T-cell (primary cell): Measurements from ENCODE around the gene RFX1. TPM values are rescaled to one million over a fixed set of nuclear protein-coding genes. Genes with fewer than 3 reads are reported as not detected.

Source experiments
- ATAC-seq, 4 experiments: fragments of 200-7000 bp in 3 of 4; fragments of 150-1000 bp in 1 of 4; cut with Tn5 transposase; replicated peaks in 1 of 4; 1 replicate in 3 of 4; 2 replicates in 1 of 4; pipeline ENCODE4 v1.10.0; 2021; ENCODE audit warnings: moderate library complexity in 3 of 4, mild to moderate bottlenecking in 2 of 4, moderate number of reproducible peaks in 1 of 4
- CTCF ChIA-PET, 2 donors: fragments of 300-600 bp; sonication (Branson Sonifier 250); formaldehyde crosslinking; loops; one replicate each; lab custom pipeline; 2022; ENCODE audit warnings: antibody characterized with exemption in 2 of 2; lab: Charles Lee
- POLR2A ChIA-PET, 2 donors: fragments of 300-600 bp; sonication (Branson Sonifier 250); formaldehyde crosslinking; loops; one replicate each; lab custom pipeline; 2022; ENCODE audit warnings: antibody characterized with exemption in 2 of 2; lab: Charles Lee
- DNase-seq, 35 experiments: peaks; one replicate each; pipeline versions ENCODE4 v3.0.0 to v3.0.0-alpha.2; 2013 to 2023
- H3K27ac ChIP-seq: one replicate; pipeline ENCODE4 v1.5.1; 2013; ENCODE audit warnings: low read length
- H3K27me3 ChIP-seq, 2 experiments: replicated peaks in 1 of 2; 1 replicate in 1 of 2; 2 replicates in 1 of 2; pipeline versions ENCODE4 v1.6.1 to v1.7.0; 2013; ENCODE audit warnings: low read length in 1 of 2, mixed read lengths in 1 of 2; ENCODE audit not compliant: control insufficient read depth in 2 of 2, insufficient read depth in 2 of 2; ENCODE audit errors: extremely low read depth in 1 of 2
- H3K36me3 ChIP-seq, 2 donors: 1 replicate in 1 of 2; 2 replicates in 1 of 2; pipeline versions ENCODE4 v1.6.1 to v1.7.0; 2013; ENCODE audit warnings: low read length in 1 of 2; ENCODE audit not compliant: control insufficient read depth in 2 of 2, insufficient read depth in 1 of 2; ENCODE audit errors: extremely low read depth in 1 of 2
- H3K4me1 ChIP-seq, 2 experiments: 1 replicate in 1 of 2; 2 replicates in 1 of 2; pipeline versions ENCODE4 v1.6.1 to v1.7.0; 2013; ENCODE audit warnings: low read length in 2 of 2, mixed read lengths in 1 of 2; ENCODE audit not compliant: insufficient read depth in 2 of 2, control insufficient read depth in 1 of 2; ENCODE audit errors: extremely low read depth in 1 of 2
- H3K4me3 ChIP-seq, 2 donors: 1 replicate in 1 of 2; 2 replicates in 1 of 2; pipeline versions ENCODE4 v1.5.1 to v1.7.0; 2013; ENCODE audit warnings: mild to moderate bottlenecking in 2 of 2, low read length in 1 of 2, moderate library complexity in 1 of 2; ENCODE audit not compliant: control insufficient read depth in 1 of 2; ENCODE audit errors: extremely low read depth in 1 of 2
- H3K9me3 ChIP-seq: 2 replicates; pipeline ENCODE4 v1.7.0; 2013
- H3K27ac Mint-ChIP-seq, 2 donors: one replicate each; pipeline ENCODE4 v1.8.0; 2020 to 2021; ENCODE audit warnings: mild to moderate bottlenecking in 2 of 2, mixed read lengths in 2 of 2
- H3K27me3 Mint-ChIP-seq, 2 donors: one replicate each; pipeline ENCODE4 v1.8.0; 2021 to 2022; ENCODE audit warnings: mixed read lengths in 2 of 2
- H3K36me3 Mint-ChIP-seq: one replicate; pipeline ENCODE4 v1.8.0; 2021; ENCODE audit warnings: mixed read lengths
- H3K4me1 Mint-ChIP-seq, 3 donors: one replicate each; pipeline ENCODE4 v1.8.0; 2020 to 2022; ENCODE audit warnings: mixed read lengths in 3 of 3, mild to moderate bottlenecking in 1 of 3
- H3K4me3 Mint-ChIP-seq, 3 donors: one replicate each; pipeline ENCODE4 v1.8.0; 2020 to 2022; ENCODE audit warnings: mild to moderate bottlenecking in 3 of 3, mixed read lengths in 3 of 3, moderate library complexity in 3 of 3
- H3K9me3 Mint-ChIP-seq, 3 donors: one replicate each; pipeline ENCODE4 v1.8.0; 2020 to 2022; ENCODE audit warnings: mixed read lengths in 3 of 3
- WGBS: methylation state at CpG from one replicate; pipeline ENCODE4 v1.1.5; 2013; ENCODE audit warnings: missing lambda C conversion rate; ENCODE audit not compliant: insufficient coverage; 5-methylcytosine and 5-hydroxymethylcytosine counted together
- total RNA-seq, 35 experiments: library from RNA in 6 of 35; stranded (reverse) in 6 of 35; fragments of 120-200 nt in 1 of 35; gene quantifications; one replicate each; pipeline versions ENCODE4 v1.2.1 to v1.2.4 and lab custom pipeline; 2013 to 2026

The RFX1 gene
- total RNA-seq, 5 donors from 2014 or later (not counting 1 experiment from before 2014, with no cell fraction given) = 18.4 to 27.1 (median 23.1) TPM

DNA sequence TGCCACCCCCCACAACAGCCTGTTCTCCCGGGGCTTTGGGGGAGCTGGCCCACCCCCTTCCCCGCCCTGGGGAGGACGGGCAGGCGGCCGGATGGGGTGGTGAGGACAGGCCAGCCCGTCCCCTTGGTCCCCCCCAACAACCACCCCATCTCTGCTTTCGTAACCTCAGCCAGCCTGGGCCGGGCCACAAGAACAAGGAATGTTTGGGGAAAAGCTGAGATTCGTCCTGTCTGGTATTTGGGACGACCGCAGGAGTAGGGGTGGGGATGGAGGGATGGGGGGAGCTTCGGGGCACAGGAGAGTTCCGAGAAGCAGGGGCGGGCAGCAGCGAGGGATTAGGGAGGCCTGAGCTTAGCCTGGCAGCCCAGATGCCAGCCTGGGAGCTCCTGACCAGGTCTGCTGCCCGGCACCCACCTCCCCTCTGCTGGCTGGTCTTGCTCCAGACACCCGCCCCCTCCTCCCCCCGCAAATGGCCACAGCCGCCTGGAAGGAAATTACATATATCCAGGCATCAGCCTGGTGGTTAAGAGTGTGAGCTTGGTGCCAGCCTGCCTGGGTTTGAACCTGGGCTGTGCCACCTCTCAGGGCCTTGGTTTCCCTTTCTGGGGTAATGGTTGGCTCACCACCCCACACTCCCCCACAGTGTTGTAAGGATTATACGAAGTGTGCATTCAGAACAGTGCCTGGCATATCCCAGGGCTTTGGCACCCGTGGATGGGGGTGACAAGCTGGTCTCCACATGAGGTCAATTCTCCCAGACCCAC is 67.6 kb downstream of the RFX1 start, which contains the start of gene PODNL1:
PODNL1 (minus strand) TSS at position 117 of the 764 bp plus-strand sequence. CDS start 236 bp downstream, outside the sequence.
- H3K36me3 Mint-ChIP-seq = no peaks in the 10 kb centered on the region
- H3K4me1 ChIP-seq = peaks cover 0 to 4% of the 10 kb centered on the region in 2 experiments
- H3K4me3 ChIP-seq = no peak within 1 kb of the TSS
- no peak for ATAC-seq
- H3K9me3 ChIP-seq = no peaks in the 10 kb centered on the region
- peaks cover 0 to 2% (median 0%) of the 10 kb centered on the region in 3 donors for H3K9me3 Mint-ChIP-seq
- no peak within 1 kb of the TSS for H3K27ac ChIP-seq
- H3K27ac Mint-ChIP-seq = no peak within 1 kb of the TSS
- no peak for DNase-seq
- peaks cover 0 to 8% (median 7%) of the 10 kb centered on the region in 3 donors for H3K4me1 Mint-ChIP-seq
- H3K27me3 ChIP-seq = peaks cover 0 to 37% of the 10 kb centered on the region in 2 experiments
- ChIA-PET CTCF (interaction anchor here (0.6 to 0.7 kb wide), 2 partner anchors 39 to 423 kb away, joined by 3 read pairs; no protein-coding TSS in a partner anchor), POLR2A (no interaction called here)
- H3K4me3 Mint-ChIP-seq = no peak within 1 kb of the TSS
- peaks cover 4 to 15% of the 10 kb centered on the region in 2 donors for H3K27me3 Mint-ChIP-seq
- no peaks in the 10 kb centered on the region for H3K36me3 ChIP-seq
- 33% methylated on average over 3 of the region's 21 CpGs for WGBS

DNA sequence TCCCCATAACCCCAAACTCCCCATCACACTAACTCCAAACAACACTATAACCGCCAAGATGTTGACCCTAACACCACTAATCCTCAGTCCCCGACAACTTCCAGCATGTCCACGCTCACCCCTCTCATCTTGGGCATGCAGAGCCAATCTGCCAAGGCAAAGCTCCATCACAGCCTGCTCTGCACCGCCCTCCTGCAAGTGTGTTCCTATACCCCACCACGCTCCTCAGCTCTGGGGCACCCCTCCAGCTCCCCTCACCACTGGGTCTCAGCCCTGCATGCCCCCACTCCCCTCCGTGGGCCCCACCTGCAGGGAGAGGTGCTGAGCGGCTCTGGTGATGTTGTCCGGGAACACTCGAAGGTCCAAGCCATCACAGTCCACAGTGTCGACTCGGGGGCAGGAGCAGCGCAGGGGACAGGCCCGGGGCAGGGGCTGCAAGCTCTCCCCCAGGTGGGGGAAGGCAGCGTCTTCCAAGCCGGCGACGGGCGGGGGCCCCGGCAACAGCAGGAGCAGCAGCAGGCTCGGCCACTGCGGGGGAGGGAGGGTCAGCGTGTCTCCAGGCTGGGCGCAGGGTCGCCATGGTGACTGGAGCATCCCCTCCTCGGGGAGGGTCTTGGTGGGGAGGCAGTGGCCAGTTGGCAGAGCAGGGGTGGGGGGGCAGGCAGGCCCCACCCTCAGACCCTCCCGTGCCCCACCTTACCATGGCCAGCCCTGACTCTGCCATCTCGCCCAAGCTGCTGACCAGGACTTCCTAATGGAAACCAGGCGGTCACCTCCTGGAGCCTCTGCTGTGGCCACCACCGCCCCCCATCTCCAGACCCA is 68.4 kb downstream of the RFX1 start:
- H3K36me3 ChIP-seq = no peaks in the 10 kb centered on the region
- H3K36me3 Mint-ChIP-seq = no peaks in the 10 kb centered on the region
- no peak overlapping the region for H3K4me3 ChIP-seq
- peaks cover 0 to 2% (median 0%) of the 10 kb centered on the region in 3 donors for H3K9me3 Mint-ChIP-seq
- H3K4me1 Mint-ChIP-seq = peaks cover 0 to 11% (median 9%) of the 10 kb centered on the region in 3 donors
- H3K9me3 ChIP-seq = no peaks in the 10 kb centered on the region
- DNase-seq = no peak
- 38% methylated on average over 16 of the region's 29 CpGs for WGBS
- ATAC-seq = no peak
- H3K4me3 Mint-ChIP-seq = no peak overlapping the region
- peaks cover 4 to 17% of the 10 kb centered on the region in 2 donors for H3K27me3 Mint-ChIP-seq
- CTCF ChIA-PET = interaction anchor here (0.5 to 0.7 kb wide), 3 partner anchors 40 to 660 kb away, joined by 3 read pairs; no protein-coding TSS in a partner anchor
- H3K27ac Mint-ChIP-seq = no peak overlapping the region
- POLR2A ChIA-PET = no interaction called here
- peaks cover 0 to 37% of the 10 kb centered on the region in 2 experiments for H3K27me3 ChIP-seq
- peaks cover 0 to 4% of the 10 kb centered on the region in 2 experiments for H3K4me1 ChIP-seq
- no peak overlapping the region for H3K27ac ChIP-seq

DNA sequence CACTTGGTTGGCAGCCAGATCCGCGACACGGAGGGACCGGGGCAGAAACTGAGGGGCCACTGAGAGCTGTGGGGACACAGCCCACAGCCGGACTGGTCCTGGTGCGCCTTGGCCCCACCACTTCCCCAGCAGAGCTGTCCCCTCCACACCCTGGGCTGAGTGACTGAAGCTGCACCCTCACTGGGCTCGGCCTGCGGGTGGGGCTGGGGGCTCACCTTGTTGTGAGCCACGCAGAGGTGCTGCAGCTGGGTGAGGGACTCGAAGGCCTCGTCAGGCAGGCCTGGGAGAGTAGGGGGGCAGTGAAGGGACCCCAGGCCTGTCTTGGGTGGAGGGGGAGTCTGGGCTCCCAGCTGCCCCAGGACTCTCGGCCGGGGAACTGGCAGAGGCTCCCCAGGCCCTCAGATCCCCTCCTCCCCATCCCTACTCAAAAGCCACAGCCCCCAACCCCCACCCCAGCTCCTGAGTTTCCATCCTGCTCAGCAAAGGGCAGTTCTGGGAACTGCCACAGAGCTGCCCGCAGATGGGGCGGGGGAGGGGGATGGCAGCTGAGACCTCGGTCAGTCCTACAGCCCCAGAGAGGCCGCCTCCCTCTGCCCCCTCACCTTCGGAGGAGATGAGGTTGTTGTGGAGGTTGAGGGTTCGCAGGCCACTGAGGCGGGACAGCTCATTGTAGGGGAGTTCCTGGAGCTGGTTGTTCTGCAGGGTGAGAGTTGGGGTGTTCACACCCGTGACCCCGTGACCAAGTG is 70.2 kb downstream of the RFX1 start:
- DNase-seq (no peak), ATAC-seq (no peak)
- Mint-ChIP-seq H3K27me3 (peaks cover 4 to 17% of the 10 kb centered on the region in 2 donors), H3K4me1 (peaks cover 0 to 11% (median 9%) of the 10 kb centered on the region in 3 donors), H3K36me3 (no peaks in the 10 kb centered on the region), H3K4me3 (no peak overlapping the region), H3K9me3 (no peaks in the 10 kb centered on the region), H3K27ac (no peak overlapping the region)
- no peak overlapping the region for H3K27ac ChIP-seq
- H3K27me3 ChIP-seq = peaks cover 0 to 37% of the 10 kb centered on the region in 2 experiments
- peaks cover 0 to 4% of the 10 kb centered on the region in 2 experiments for H3K4me1 ChIP-seq
- ChIA-PET POLR2A (interaction anchor here in 1 of 2 donors (0.6 kb wide), 1 partner anchor 308 kb away, joined by 10 read pairs; no protein-coding TSS in a partner anchor), CTCF (no interaction called here)
- H3K9me3 ChIP-seq = no peaks in the 10 kb centered on the region
- WGBS = 93% methylated on average over 11 of the region's 22 CpGs
- H3K36me3 ChIP-seq = no peaks in the 10 kb centered on the region
- H3K4me3 ChIP-seq = no peak overlapping the region

DNA sequence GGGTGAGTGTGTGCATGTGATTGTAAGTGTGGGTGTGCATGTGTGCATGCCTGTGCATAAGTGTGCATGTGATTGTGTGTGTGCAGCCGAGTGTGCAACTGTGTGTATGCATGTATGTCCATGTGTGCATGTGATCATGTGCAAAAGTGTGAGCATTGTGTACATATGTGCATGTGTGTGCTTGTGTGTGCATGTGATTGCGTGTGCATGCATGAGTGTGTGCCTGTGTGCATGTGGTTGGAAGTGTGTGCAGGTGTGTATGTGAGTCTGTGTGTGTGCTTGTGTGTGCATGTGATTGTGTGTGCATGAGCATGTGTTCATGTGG is 71.4 kb downstream of the RFX1 start:
- H3K9me3 Mint-ChIP-seq = no peaks in the 10 kb centered on the region
- Histone ChIP-seq H3K27ac (no peak overlapping the region), H3K36me3 (no peaks in the 10 kb centered on the region), H3K9me3 (no peaks in the 10 kb centered on the region), H3K4me3 (no peak overlapping the region), H3K4me1 (peaks cover 0 to 4% of the 10 kb centered on the region in 2 experiments), H3K27me3 (peaks cover 0 to 37% of the 10 kb centered on the region in 2 experiments)
- no peak for DNase-seq
- ATAC-seq = no peak
- CTCF ChIA-PET = no interaction called here
- peaks cover 0 to 11% (median 9%) of the 10 kb centered on the region in 3 donors for H3K4me1 Mint-ChIP-seq
- H3K4me3 Mint-ChIP-seq = no peak overlapping the region
- POLR2A ChIA-PET = no interaction called here
- WGBS = 91% methylated on average over 2 of the region's 2 CpGs
- peaks cover 4 to 17% of the 10 kb centered on the region in 2 donors for H3K27me3 Mint-ChIP-seq
- no peaks in the 10 kb centered on the region for H3K36me3 Mint-ChIP-seq
- H3K27ac Mint-ChIP-seq = no peak overlapping the region

DNA sequence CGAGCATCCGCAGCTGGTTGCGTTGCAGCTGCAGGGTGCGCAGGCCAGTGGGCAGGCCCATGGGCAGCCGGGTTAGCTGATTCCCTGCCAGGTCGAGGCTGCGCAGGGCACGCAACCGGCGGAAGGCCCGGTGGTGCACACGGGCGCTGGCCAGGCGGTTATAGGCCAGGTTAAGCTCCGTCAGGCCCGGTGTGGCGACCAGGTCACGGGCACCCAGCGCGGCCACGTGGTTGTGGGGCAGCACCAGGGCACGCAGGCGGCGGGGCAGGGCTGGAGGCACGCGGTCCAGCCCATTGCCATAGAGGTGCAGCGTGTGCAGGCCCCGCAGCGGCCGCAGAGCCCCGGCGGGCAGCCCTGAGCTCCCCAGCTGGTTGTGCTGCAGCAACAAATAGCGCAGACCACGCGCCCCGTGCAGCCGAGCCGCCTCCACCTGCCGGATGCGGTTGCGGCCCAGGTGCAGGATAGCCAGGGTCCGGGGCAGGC is 73.2 kb downstream of the RFX1 start:
- DNase-seq = no peak
- Histone ChIP-seq H3K4me1 (peaks cover 0 to 4% of the 10 kb centered on the region in 2 experiments), H3K9me3 (no peaks in the 10 kb centered on the region), H3K27ac (no peak overlapping the region), H3K4me3 (no peak overlapping the region), H3K36me3 (peaks cover 0 to 5% of the 10 kb centered on the region in 2 donors), H3K27me3 (peaks cover 0 to 28% of the 10 kb centered on the region in 2 experiments)
- Mint-ChIP-seq H3K36me3 (peaks cover 5% of the 10 kb centered on the region), H3K4me3 (no peak overlapping the region), H3K27me3 (peaks cover 4 to 17% of the 10 kb centered on the region in 2 donors), H3K9me3 (no peaks in the 10 kb centered on the region), H3K4me1 (peaks cover 0 to 11% (median 9%) of the 10 kb centered on the region in 3 donors), H3K27ac (no peak overlapping the region)
- ChIA-PET POLR2A (no interaction called here), CTCF (interaction anchor here in 1 of 2 donors (0.6 kb wide), 1 partner anchor 114 kb away, joined by 3 read pairs; no protein-coding TSS in a partner anchor)
- 94% methylated on average over 42 of the region's 42 CpGs for WGBS
- ATAC-seq = no peak
